OCI-LY7 (cell line): Measurements from ENCODE around the gene FBXL17.

ENCODE experiments used
- CTCF ChIP-seq: fragments of 200-600 bp; sonication (generic); conservative IDR thresholded peaks from 2 replicates; pipeline ENCODE4 v1.5.1; 2014; ENCODE audit warnings: mild to moderate bottlenecking, antibody characterized with exemption, low read length, moderate library complexity, mixed read lengths
- EZH2phosphoT487 ChIP-seq: fragments of 200-600 bp; sonication (generic); IDR thresholded peaks from 2 replicates; pipeline ENCODE4 v1.6.1; 2018; ENCODE audit warnings: low read depth, borderline replicate concordance, mild to moderate bottlenecking, mixed run types, antibody characterized with exemption, low read length, moderate library complexity, mixed read lengths

GRCh38 chr5:107864793-107865192, 517.1 kb downstream of the FBXL17 start:
- TF ChIP-seq CTCF = no peak
- TF ChIP-seq EZH2phosphoT487 = no peak
